ENCODE results near the gene TCFL5. TPM values are rescaled to one million over a fixed set of nuclear protein-coding genes. Genes with fewer than 3 reads are reported as not detected.

The TCFL5 gene
- total and polyA plus RNA-seq, 2 experiments from 2014 or later, result 1.7 to 18.5 TPM

GRCh38 chr20:62899633-62900051 lies 38.0 kb upstream of the TCFL5 start:
- Histone ChIP-seq H3K9me2 (ENCODE audit: insufficient read depth) (no peaks in the 10 kb centered on the region), H3K27ac (no peak overlapping the region), H2AFZ (no peak overlapping the region), H3K27me3 (replicated peaks; ENCODE audit: insufficient read depth) (no peaks in the 10 kb centered on the region), H3F3A (ENCODE audit: insufficient read depth) (peaks cover 22% of the 10 kb centered on the region), H3K9ac (no peak overlapping the region), H3K79me2 (ENCODE audit: insufficient read depth) (peaks cover 13% of the 10 kb centered on the region), H4K20me1 (ENCODE audit: insufficient read depth) (peaks cover 2% of the 10 kb centered on the region; the same call in 1 of the 2 replicates), H3K36me3 (ENCODE audit: low read depth) (peaks cover 34% of the 10 kb centered on the region), H3K4me2 (ENCODE audit: unreplicated experiment) (no peak overlapping the region), H3K4me3 (no peak overlapping the region), H3K9me3 (ENCODE audit: low read depth) (no peaks in the 10 kb centered on the region), H3K4me1 (ENCODE audit: insufficient read depth) (no peaks in the 10 kb centered on the region)
- peak; percentile 32 for DNase-seq
- in situ Hi-C loops (cut with MboI), result no loop called here
- 20 to 21% methylated on average over 6 of the region's 6 CpGs for WGBS, 2 experiments (ENCODE audit: low coverage in 1 of 2, low lambda C conversion rate in 2 of 2, missing lambda C conversion rate in 2 of 2)
- TF ChIP-seq EZH2 (IDR thresholded peaks at IDR 0.05; ENCODE audit: insufficient read depth, poor library complexity, severe bottlenecking) (no peak), EZH2phosphoT487 (IDR thresholded peaks at IDR 0.05; ENCODE audit: insufficient read depth, low read depth) (no peak)

GRCh38 chr20:62898970-62899632 lies 37.5 kb upstream of the TCFL5 start:
- Histone ChIP-seq H3F3A (ENCODE audit: insufficient read depth) (peaks cover 22% of the 10 kb centered on the region), H3K27me3 (replicated peaks; ENCODE audit: insufficient read depth) (no peaks in the 10 kb centered on the region), H3K9me3 (ENCODE audit: low read depth) (no peaks in the 10 kb centered on the region), H3K79me2 (ENCODE audit: insufficient read depth) (peaks cover 8% of the 10 kb centered on the region), H3K27ac (no peak overlapping the region), H3K4me2 (ENCODE audit: unreplicated experiment) (no peak overlapping the region), H3K4me1 (ENCODE audit: insufficient read depth) (no peaks in the 10 kb centered on the region), H3K9me2 (ENCODE audit: insufficient read depth) (no peaks in the 10 kb centered on the region), H3K36me3 (ENCODE audit: low read depth) (peaks cover 34% of the 10 kb centered on the region), H2AFZ (no peak overlapping the region), H4K20me1 (ENCODE audit: insufficient read depth) (peaks cover 2% of the 10 kb centered on the region; the same call in 1 of the 2 replicates), H3K9ac (no peak overlapping the region), H3K4me3 (no peak overlapping the region)
- no peak for DNase-seq
- in situ Hi-C loops (cut with MboI), result no loop called here
- WGBS, 2 experiments (ENCODE audit: low coverage in 1 of 2, low lambda C conversion rate in 2 of 2, missing lambda C conversion rate in 2 of 2), result 51 to 56% methylated on average over 16 of the region's 16 CpGs
- TF ChIP-seq EZH2 (IDR thresholded peaks at IDR 0.05; ENCODE audit: insufficient read depth, poor library complexity, severe bottlenecking), result no peak
- TF ChIP-seq EZH2phosphoT487 (IDR thresholded peaks at IDR 0.05; ENCODE audit: insufficient read depth, low read depth), result no peak

- Histone ChIP-seq H4K20me1 (ENCODE audit: insufficient read depth) (no peaks in the 10 kb centered on the region), H3K4me3 (no peak overlapping the region), H3K4me2 (ENCODE audit: unreplicated experiment) (no peak overlapping the region), H3K9me2 (ENCODE audit: insufficient read depth) (no peaks in the 10 kb centered on the region), H3K9me3 (ENCODE audit: low read depth) (no peaks in the 10 kb centered on the region), H3K27ac (no peak overlapping the region), H3K27me3 (replicated peaks; ENCODE audit: insufficient read depth) (no peaks in the 10 kb centered on the region), H2AFZ (no peak overlapping the region), H3K4me1 (ENCODE audit: insufficient read depth) (no peaks in the 10 kb centered on the region), H3K9ac (no peak overlapping the region), H3F3A (ENCODE audit: insufficient read depth) (peaks cover 22% of the 10 kb centered on the region), H3K36me3 (ENCODE audit: low read depth) (peaks cover 34% of the 10 kb centered on the region), H3K79me2 (ENCODE audit: insufficient read depth) (peaks cover under 1% of the 10 kb centered on the region; the same call in 1 of the 2 replicates)
- 65 to 73% methylated on average over 16 of the region's 16 CpGs for WGBS, 2 experiments (ENCODE audit: low coverage in 1 of 2, low lambda C conversion rate in 2 of 2, missing lambda C conversion rate in 2 of 2)
- DNase-seq, result peak; percentile 14
- in situ Hi-C loops (cut with MboI), result no loop called here
- no peak for TF ChIP-seq EZH2 (IDR thresholded peaks at IDR 0.05; ENCODE audit: insufficient read depth, poor library complexity, severe bottlenecking)
- no peak for TF ChIP-seq EZH2phosphoT487 (IDR thresholded peaks at IDR 0.05; ENCODE audit: insufficient read depth, low read depth)
Observed at GRCh38 chr20:62898093-62898964, 36.7 kb upstream of the TCFL5 start.

DNA sequence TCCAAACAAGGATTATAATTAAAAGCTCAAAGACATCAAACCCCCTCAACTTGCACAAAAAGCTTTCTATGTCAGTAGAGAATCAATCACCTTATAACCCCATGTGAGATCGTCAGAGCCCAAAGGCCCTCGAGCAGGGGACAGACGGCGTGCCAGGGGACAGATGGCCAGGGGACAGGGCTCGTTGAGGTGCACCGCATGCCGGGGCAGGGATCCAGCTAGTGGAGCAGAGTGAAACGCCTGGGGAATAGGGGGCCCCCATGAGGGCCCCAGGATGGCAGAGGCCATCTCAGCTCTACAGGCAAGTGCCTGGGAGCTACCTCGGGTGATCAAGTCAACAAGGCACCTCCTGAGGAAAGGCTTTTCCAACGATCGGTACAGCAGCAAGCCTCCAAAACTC lies 36.0 kb upstream of the TCFL5 start:
- H3K4me3 ChIP-seq, result no peak overlapping the region
- in situ Hi-C loops (cut with MboI), result no loop called here
- H3K27ac ChIP-seq, result no peak overlapping the region
- H3F3A ChIP-seq (ENCODE audit: insufficient read depth), result peaks cover 18% of the 10 kb centered on the region
- H3K4me2 ChIP-seq (ENCODE audit: unreplicated experiment), result no peak overlapping the region
- WGBS, 2 experiments (ENCODE audit: low coverage in 1 of 2, low lambda C conversion rate in 2 of 2, missing lambda C conversion rate in 2 of 2), result 59 to 66% methylated on average over 10 to 11 of the region's 11 CpGs
- no peak for TF ChIP-seq EZH2 (IDR thresholded peaks at IDR 0.05; ENCODE audit: insufficient read depth, poor library complexity, severe bottlenecking)
- TF ChIP-seq EZH2phosphoT487 (IDR thresholded peaks at IDR 0.05; ENCODE audit: insufficient read depth, low read depth), result no peak
- DNase-seq, result no peak
- H3K27me3 ChIP-seq (replicated peaks; ENCODE audit: insufficient read depth), result no peaks in the 10 kb centered on the region
- no peaks in the 10 kb centered on the region for H3K9me2 ChIP-seq (ENCODE audit: insufficient read depth)
- H3K9me3 ChIP-seq (ENCODE audit: low read depth), result no peaks in the 10 kb centered on the region
- peaks cover 37% of the 10 kb centered on the region for H3K36me3 ChIP-seq (ENCODE audit: low read depth)
- H2AFZ ChIP-seq, result no peak overlapping the region
- no peak overlapping the region for H3K9ac ChIP-seq
- no peaks in the 10 kb centered on the region for H4K20me1 ChIP-seq (ENCODE audit: insufficient read depth)
- H3K4me1 ChIP-seq (ENCODE audit: insufficient read depth), result no peaks in the 10 kb centered on the region
- H3K79me2 ChIP-seq (ENCODE audit: insufficient read depth), result no peaks in the 10 kb centered on the region; the same call in 1 of the 2 replicates

Data from GM23248 (cell line).